Measurements from ENCODE around the gene TBC1D17.

Gene TBC1D17

DNA sequence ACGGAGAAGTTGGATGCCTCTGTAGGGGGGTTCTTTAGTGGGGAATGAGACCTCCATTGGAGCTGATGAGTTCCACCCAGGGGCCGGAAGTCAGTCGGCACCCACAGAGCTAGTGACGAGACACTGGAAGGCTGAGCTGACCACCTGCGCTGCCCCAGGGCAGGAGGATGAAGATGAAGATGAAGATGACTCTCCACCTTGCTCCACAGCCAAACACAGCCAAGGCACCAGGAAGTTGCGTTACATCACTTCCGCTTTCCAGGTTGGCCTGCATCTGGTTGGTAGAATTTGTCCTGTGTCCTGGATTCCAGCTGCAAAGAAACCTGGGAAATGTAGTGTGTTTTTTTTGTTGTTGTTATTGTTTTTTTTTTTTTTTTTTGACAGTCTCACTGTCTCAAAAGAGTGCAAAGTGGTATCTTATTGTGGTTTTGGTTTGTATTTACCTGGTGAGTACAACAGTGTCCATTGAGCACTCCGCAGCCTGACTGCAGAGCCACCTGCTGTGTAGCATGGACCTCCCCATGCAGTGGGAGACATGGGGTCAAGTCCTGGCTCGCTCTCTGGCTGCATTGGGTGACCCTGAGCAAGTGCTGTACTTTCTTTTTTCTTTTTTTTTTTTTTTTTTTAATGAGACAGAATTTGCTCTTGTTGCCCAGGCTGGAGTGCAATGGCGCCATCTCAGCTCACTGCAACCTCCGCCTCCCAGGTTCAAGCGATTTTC, 1.9 kb downstream of the TBC1D17 start:
- no peak for DNase-seq

DNA sequence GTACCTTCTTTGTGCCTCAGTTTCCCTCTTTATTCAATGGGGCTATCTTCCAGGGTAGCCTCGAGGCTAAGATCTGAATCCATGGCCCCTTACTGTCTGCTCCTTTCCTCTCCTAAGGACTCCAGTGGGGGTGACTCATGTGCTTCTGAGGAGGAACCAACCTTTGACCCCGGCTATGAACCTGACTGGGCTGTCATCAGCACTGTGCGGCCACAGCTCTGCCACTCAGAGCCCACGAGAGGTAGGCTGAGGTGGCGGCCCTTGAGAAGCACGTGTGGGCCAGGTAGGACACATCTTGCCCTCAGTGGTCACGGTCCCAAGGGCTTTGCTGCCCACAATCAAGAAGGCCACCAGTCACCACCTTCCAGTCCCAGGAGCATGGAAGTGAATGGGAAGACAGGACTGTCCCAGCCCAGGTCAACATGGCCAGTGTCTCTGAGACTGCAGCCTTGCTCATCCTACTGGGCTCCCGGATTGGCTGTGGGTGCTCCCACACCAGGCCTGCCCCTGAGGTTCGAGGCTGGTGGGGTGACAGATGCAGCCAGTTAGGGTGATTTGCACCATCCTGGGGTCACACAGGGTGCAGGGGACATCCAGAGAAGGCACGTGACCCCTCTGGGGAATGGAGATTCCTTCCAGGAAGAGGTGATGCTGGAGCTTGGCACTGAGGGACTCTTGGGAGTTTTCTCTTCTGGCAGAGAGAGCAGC, 2.8 kb downstream of the TBC1D17 start:
- DNase-seq: no peak

DNA sequence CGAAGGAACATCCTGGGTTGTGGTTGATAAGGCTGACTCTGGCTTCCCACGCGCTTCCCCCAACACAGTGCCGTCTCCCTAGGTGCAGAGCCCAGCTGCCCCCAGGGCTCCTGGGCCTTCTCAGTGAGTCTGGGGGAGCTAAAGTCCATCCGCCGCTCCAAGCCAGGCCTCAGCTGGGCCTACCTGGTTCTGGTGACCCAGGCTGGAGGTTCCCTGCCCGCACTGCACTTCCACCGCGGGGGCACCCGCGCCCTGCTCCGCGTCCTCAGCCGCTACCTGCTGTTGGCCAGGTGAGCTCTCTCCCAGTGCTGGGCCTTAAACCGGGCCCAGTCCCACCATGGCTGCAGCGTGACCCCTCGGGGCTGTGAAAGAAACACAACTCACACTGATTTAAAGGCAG, 3.7 kb downstream of the TBC1D17 start:
- DNase-seq: no peak

DNA sequence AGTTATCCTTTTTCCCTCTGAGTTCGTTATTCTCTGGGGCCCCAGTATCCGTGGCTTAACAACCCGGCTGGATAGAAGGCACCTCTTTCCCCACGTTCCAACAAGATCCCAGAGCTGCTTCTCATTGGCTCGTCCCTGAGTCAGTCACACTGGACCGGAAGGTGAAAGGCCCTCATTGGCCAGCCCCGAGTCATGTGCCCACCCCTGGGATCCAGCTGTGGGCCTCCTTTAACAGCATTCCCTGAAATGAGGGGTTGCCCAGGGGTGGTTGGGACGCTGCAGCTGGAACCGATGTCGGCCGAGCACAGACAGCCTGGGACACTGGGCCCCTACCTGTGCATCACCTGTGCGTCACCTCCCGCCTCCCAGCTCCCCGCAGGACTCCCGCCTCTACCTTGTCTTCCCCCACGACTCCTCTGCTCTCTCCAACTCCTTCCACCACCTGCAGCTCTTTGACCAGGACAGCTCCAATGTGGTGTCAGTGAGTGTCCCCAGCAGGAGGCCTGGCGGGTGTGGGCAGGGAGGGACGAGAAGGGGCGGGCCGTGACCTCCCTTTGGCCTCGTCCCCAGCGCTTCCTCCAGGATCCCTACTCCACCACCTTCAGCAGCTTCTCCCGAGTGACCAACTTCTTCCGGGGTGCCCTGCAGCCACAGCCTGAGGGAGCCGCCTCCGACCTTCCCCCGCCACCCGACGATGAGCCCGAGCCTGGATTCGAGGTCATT, 4.3 kb downstream of the TBC1D17 start:
- DNase-seq: no peak

DNA sequence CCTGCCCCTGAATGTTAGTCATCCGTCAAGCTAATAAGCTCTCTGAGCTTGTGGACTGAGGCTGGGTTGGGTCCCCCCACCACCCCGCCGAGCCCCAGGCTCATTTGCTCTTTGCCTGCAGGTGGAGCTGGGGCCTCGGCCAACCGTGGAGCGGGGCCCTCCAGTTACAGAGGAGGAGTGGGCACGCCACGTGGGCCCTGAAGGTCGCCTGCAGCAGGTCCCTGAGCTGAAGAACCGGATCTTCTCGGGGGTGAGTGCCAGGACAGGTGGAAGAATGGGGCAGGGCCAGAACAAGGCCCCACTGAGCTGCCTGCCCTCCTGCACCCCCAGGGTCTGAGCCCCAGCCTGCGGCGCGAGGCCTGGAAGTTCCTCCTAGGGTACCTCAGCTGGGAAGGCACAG, 5.1 kb downstream of the TBC1D17 start:
- no peak for DNase-seq

DNA sequence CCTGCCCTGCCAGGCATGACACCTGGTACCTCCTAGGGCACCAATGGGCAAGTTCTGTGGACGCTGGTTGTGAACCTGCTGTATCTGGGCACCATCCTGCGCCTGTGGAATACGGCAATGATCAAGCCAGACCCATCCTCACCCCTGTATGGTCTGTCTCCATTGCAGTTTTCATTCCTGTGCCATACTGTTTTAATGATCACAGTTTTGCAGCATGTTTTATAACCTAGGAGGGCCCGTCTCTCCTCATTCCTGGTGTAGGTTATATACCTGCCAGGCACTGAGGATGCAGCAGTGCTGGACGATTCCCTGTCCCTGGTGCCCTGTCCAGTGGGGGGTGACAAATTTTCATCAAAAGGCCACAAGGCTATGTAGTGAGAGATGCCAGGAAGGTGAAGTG, 5.6 kb downstream of the TBC1D17 start:
- no peak for DNase-seq

DNA sequence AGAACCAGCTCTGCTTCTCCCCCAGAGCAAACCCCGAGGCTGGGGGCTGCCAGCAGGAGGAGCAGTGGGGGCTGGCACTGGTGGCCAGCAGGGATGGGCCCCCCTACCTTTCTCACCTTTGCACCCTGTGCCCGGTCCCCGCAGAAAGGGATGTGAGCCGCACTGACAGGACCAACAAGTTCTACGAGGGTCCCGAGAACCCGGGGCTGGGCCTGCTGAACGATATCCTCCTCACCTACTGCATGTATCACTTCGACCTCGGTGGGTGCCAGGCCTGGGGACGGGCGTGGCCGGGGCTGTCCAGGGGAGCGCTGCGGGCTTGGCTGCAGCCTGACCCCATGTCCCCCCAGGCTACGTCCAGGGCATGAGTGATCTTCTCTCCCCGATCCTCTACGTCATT, 6.6 kb downstream of the TBC1D17 start:
- no peak for DNase-seq

DNA sequence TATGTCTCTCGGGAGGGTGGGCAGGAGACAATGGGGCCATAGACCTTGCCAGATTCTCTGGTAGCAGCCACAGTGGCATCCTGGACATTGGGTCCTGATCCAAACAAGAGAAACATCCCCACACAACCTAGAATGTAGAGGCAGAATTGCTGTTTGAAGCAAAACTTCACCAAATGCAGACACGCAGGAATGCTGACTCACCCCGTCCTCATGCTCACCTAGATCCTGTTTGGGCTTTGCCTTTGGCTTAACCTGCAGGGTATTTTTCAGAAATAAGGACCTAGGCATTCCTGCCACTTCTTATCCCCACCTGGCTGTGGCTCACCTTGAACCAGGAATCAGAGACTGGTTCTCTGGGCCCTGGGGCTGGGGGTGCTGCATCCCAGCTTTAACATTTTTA, 7.3 kb downstream of the TBC1D17 start:
- no peak for DNase-seq

DNA sequence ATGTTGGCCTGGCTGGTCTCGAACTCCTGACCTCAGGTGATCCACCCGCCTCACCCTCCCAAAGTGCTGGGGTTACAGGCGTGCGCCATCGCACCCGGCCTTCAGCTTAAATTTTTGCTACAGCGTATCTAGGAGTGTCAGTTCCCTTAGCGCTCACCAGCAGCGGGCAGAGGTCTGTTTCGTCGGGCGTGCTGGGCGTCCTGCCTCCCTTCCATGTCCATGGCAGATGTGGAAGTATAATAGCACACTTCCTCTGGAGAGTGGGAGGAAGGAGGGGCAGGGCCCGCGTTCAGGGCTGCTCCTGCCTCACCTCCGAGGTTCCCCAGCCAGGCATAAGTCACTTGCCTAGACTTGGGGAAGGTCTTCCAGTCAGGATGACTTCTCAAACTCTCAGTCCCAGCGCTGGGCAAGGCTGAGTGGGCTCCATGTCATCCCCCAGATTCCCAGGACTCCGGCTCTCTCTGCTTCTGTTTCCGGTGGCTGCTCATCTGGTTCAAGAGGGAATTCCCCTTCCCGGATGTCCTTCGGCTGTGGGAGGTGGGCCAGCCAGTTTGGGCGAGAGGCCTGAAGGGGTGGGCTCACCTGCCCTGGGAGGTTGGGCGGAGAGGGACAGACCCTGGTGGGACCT, 9.6 kb downstream of the TBC1D17 start:
- no peak for DNase-seq

DNA sequence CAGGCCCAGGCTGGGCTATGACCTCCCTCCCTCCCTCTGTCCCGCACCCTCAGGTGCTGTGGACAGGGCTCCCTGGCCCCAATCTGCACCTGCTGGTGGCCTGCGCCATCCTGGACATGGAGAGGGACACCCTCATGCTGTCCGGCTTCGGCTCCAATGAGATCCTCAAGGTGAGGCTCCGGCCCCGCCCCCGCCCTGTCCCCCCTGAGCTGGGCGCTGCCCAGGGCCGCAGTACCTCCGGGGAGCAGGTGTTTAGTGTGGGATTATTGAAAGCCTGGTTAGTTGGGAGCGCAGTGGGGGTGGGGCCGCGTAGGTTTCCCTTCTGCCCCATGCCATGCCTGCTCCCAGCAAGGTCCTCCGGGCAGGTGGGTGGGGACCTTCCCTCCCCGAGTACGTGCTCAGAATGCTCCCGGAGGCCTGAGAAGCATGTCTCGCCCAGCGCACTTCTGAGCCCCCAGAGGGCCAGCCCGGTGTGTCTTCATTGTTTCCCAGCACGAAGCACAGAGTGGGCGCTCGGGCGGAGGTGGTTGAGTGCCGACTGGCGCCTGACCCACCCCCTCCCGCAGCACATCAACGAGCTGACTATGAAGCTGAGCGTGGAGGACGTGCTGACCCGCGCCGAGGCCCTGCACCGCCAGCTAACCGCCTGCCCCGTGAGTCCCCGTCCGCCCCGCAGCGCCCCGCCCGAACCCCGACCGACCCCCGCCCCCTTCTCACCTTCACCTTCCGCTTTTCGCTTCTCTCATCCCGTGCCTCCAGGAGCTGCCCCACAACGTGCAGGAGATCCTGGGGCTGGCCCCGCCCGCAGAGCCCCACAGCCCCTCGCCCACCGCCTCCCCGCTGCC, 10.4 kb downstream of the TBC1D17 start:
- DNase-seq: no peak

DNA sequence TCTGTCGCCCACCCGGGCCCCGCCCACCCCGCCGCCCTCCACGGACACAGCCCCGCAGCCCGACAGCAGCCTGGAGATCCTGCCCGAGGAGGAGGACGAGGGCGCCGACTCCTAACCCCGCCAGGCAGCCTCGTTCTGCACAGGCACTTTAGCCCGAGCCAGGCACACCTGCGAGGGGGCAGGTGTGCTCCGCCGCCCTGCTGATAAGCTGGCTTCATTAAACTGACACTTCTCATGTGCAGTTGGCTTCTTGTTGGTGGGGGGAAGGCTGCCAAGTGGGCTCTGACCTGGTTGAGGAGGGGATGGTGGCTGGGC, 11.0 kb downstream of the TBC1D17 start:
- no peak for DNase-seq

DNA sequence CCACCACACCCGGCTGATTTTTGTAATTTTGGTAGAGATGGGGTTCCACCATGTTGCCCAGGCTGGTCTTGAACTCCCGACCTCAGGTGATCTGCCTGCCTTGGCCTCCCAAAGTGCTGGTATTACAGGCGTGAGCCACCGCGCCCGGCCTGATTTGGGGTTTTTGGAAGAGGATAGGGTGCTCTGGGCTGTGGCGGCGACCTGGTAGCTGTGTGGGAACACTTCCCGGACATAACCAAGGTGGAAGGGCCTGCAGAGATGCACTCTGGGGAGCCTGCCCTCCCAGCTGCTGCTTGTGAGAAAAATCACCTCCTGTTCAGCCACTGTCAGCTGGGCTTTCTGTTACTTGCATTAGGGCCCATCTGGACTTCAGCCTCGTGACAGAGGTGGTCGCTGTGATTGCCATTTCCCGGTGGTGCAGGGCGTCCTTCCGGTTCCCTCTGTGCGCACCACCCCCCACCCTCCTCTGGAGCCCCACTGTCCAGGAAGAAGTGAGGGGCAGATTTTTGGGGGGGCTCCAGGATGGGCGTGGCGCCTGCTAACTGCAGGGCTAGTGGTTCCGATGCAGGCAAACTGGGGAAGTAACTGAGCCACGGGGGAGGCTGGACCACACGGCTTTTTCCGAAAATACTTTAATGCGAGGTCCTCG, 11.7 kb downstream of the TBC1D17 start:
- no peak for DNase-seq

DNA sequence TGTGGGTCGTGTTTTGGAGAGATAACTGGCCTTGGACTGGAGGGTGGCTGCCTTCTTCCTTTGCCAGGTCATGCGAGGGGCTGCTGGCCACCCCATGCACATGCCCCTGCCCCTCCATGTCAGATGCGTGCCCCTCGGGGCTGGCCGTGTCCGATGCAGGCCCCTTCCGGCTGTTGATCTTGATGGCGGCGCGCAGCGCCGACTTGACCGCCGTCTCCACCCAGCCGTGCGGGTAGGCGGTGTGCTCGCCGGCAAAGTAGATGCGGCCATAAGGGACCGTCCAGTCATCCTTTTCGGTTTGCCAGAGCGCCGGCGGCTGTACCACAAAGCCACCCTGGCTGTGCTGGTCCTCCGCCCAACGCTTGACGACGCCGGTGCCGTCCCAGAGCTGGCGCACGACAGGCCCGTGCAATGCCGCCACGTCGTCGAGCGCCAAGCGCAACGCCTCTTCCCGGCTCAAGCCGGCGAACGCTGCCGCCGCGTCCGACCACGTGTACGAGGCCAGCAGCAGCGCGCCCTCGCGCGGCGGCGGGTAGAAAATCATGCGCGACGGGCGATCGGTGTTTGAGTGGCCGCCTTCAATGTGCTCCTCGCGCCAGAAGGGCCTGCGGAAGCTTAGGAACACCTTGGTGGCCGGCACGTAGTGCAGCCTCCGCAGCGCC, 12.3 kb downstream of the TBC1D17 start:
- DNase-seq: no peak

DNA sequence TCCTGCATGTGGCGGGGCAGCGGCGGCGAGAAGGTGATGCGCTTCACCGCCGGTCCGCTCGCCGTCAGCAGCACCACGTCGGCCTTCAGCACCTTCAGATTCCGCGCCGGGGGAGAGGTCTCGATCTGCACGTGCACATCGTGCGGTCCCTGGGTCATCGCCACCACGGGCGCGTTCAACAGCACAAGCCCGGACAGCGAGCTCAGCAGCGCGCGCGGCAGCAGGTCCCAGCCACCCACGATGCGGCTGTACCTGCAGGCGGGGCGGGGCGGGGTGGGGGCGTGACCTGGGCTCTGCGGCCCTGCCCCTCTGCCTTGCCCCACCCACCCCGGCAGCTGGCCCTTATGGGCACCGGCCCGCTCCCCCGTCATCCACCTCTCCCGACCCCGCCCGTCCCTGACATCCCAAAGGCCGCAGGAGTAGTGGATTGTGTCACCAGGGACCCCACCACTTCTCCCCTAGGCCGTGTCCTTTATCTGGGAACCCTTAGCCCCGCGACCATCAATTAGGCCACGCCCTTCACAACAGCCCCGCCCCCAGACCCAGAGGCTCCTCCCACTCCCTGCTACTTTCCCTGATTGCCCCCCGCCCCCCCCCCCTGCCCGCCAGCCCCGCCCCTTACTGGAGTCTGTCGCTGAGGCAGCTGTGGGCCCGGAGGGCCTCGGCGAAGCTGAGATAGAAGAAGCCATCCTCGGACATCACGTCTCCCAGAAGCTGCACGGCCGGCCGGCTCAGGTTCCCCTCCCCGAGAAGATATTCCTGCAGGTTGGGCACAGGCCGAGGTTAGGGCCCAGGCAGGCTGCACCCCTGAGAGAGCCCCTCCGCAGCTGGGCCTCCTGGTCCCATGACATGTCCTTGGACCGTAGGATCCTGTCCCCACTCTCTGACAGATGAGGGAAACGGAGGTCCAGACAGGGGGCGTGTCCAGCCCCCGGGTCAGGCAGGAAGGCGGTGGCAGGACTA, 13.1 kb downstream of the TBC1D17 start:
- no peak for DNase-seq

DNA sequence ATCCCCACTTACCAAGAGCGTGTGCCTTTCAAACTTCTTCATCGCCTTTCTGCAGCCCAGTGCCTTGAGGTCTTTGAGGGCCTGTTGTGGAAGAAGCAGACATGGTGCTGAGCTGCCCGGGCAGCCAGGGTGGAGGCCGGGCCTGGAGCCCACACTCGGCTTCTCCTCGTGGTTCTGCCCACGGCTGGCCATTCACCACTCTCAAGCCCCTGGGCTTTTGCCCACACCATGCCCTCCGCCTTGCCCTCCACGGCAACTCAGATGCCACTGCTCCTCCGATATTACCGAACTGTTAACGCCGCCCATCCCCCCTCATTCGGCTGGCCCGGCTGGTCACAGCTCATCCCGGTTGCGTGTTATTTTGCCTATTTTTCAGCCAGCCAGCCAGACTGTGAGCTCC, 13.9 kb downstream of the TBC1D17 start:
- DNase-seq: no peak

DNA sequence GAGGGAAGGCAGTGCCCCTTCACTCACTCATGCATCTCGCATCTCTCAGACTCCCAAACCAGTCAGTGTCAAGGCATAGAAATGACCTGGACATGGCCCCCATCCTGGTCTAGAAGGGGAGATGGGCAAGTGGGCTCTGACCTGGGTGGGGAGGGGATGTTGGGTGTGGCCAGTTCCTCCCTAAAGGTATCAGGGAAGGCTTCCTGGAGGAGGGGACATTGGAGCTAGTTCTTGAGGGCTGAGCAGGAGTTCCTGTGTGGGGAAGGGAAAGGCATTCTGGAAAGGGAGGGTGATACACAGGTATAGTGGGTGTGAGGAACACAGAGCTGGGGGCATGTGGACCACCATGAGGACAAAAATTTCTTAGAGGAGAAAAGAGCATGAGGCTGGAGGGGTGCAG, 15.2 kb downstream of the TBC1D17 start:
- DNase-seq: no peak

DNA sequence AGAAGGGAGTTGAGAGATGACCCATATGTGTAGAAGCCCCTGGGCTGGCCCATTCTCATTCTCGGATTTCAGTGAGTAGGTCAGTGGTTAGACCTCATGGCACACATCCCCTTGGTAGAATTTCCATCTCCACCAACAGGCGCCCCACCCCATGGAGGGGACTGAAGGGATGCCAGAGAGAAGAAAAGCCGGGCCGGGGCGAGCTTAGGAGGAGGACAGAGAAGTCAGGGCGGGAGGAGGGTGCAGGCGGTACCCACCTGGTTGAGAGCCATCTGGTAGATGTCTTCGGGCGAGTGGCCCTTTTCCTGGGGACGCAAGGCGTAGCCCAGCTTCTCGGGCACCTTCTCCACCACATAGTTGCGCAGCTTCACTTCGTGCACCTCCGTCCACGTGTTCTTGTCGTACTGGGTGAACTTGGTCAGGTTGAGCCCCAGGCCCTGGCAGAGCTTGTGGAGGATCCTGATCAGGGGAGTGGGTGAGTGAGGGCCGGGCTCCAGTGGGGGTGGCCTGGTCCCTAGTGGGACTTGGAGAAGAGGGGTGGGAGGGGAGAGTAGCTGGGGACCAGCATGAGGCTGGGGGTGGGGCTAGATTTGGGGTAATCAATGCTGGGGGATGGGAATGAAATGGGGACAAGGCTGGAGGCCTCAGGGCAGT, 16.6 kb downstream of the TBC1D17 start:
- no peak for DNase-seq

DNA sequence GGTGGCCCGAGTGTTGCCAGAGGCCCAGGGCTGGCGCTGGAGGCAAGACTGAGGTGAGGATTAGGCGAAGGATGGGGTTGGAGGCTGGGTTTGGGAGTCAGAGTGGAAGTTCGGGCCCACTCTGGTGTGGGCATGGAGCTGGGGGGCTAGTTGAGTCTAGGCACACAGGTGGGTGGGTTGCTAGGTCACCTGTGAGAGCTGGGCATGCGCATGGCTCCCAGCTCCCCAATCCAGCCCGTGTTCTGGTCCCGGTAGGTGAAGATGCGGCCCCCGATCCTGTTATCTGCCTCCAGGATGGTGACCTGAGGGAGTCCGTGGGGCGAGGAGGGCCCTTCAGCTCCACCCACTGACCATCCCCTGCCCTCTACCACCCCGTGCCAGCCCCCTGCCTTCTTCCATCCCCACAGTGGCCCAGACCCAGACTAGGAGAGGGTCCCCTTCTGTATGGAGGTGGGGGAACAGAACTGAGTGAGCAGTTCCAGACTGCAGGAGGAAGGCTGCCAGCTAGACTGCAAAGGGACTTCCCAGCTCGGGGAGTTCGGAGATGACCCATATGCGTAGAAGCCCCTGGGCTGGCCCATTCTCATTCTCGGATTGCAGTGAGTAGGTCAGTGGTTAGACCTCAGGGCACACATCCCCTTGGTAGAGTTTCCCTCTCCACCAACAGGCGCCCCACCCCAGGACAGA, 17.5 kb downstream of the TBC1D17 start:
- no peak for DNase-seq

DNA sequence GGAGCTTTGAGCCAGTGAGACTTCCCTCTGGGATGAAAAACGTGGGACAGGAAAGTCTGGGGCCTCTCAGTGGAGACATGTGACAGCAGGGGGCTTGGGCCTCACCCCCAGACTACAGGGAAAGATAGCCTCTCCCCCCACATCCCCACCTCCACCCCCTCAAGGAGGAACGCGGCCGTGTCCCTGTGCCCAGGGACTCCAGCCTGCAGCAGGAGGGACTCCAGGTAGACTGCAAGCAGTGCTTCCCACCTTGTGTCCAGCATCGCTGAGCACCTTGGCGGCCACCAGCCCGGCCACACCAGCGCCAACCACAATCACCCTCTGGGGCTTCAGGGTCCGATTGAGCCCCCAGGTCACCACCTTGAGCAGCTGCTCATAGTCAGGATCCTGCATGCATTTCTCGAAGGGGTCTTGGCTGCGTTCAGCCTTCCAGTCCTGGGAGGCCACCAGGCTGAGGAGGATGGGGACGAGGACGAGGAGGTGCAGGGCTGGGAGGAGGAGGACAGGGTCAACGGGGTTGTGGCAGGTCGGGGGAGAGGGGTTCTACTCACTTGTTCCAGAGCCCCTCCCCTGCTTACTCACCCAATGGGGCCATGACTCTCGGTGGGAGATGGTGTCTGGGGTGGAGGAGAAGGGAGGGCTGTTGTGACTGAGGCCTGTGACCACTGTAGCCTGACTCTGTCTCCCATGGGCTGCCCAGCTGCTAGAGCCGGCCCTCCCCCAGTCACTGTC, 18.2 kb downstream of the TBC1D17 start:
- DNase-seq: no peak
